GM12864 (cell line): ENCODE results near the gene ACER3.

ENCODE experiments used
- DNase-seq: peaks from one replicate; pipeline ENCODE4 v3.0.0-alpha.2; 2011; ENCODE audit warnings: low read depth
- H3K4me3 ChIP-seq: 2 replicates; pipeline ENCODE4 v1.5.1; 2011; ENCODE audit warnings: mild to moderate bottlenecking, low read depth, low read length, control low read depth
- CTCF ChIP-seq: IDR thresholded peaks from 2 replicates; pipeline ENCODE4 v1.5.1; 2011; ENCODE audit warnings: low read depth, mild to moderate bottlenecking, moderate library complexity, low read length, control low read depth, inconsistent platforms; ENCODE audit errors: missing control alignments

The ACER3 gene

DNA sequence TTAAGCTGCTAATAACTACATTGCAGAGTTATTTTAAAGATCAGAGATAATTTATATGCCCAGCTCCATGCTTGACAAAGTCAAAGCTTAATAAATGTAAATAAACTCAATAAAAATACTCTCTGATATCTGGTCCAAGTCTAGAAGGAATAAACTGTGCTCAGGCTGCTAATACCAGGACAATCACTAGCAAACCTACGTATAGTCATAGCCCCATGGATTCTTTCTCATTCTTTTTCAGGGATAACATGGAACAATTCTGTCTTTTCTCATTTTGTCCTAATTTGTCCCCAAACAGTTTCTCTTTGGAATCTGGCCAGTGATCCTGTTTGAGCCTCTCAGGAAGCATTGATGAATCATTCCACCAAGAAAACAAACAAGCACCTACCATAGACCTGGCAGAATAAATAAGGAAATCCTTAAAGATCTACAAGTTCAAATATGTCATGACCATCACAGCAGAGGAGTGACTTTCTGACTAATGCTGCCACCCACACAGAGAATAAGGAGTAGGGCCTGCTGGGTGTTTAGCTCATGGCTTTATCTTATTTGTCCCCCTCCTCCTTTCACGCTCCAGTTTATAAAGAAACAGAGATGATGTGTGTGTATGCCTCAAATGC is 159.4 kb downstream of the ACER3 start:
- no peak overlapping the region for H3K4me3 ChIP-seq
- no peak for TF ChIP-seq CTCF
- no peak for DNase-seq

DNA sequence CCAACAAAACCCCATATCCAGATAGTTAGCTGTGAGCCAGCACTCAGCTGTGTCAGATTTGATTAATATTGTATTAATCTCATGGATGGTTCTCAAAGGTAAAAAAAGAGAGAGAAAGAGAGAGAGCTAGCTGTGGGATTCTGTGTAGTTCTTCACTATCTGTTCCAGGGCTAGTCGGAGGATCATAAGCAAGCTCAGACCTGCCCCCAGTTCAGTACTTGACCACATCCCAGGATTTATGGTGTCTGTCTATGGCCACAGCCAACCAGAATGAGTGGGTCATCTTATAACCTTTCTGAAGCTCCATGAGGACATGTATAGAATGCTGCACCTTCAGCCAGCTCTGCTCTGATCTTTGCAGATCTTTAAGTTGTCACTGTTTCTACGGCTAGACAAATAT is 160.0 kb downstream of the ACER3 start:
- H3K4me3 ChIP-seq = no peak overlapping the region
- TF ChIP-seq CTCF = no peak
- DNase-seq = no peak

- no peak for DNase-seq
- H3K4me3 ChIP-seq = no peak overlapping the region
- no peak for TF ChIP-seq CTCF
These were observed 164.0 kb downstream of the ACER3 start for GRCh38 chr11:77024745-77025144.

DNA sequence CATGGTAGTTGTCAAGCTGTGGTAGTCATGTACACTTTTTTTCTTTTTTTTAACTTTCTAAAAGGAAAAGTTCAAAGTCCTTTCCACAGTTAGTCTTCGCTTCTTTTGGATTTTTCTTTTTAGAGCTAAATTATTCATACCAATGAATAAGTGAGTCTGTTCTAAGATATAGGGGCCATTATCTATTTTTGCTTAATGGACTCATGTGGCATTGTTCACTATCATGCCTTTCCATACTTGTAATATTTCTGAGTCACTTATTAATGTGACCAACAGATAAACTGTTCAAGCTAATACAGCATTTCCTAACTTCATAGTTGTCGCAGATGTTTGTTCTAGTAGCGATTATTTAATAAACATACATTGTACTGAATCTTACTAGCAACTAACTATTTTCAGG is 165.5 kb downstream of the ACER3 start:
- no peak overlapping the region for H3K4me3 ChIP-seq
- no peak for DNase-seq
- TF ChIP-seq CTCF = no peak

DNA sequence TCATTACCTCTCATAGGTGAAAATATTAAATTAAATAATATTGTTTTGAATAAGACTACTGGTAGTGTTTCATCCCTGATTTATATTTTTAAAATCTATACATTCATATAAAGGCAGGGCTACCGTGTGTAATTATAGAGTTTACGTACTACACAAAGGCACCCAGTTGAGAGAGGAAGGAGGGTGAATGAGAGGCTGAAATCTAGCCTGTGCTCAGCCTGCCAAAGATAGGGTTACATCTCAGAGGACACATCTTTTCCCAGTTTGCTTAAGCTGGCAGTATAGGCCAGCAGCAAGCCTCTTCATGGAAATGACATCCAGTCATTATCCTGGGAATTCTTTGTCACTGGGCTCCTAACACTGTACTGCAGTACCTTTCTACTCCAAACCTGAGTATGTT is 166.0 kb downstream of the ACER3 start:
- TF ChIP-seq CTCF = no peak
- no peak overlapping the region for H3K4me3 ChIP-seq
- no peak for DNase-seq

- no peak for DNase-seq
- H3K4me3 ChIP-seq = no peak overlapping the region
- TF ChIP-seq CTCF = no peak
These were observed 166.6 kb downstream of the ACER3 start for GRCh38 chr11:77027275-77027674.

GRCh38 chr11:77029829-77030228 is 169.1 kb downstream of the ACER3 start:
- H3K4me3 ChIP-seq = no peak overlapping the region
- DNase-seq = no peak
- TF ChIP-seq CTCF = no peak
